Neural cell (in vitro differentiated cells): Measurements from ENCODE around the gene TSGA10IP. TPM values are rescaled to one million over a fixed set of nuclear protein-coding genes. Genes with fewer than 3 reads are reported as not detected.

ENCODE experiments used
- H2AFZ ChIP-seq: fragments of 200-600, 300-800 bp; sonication (generic), shearing (Covaris generic); 2 replicates; pipeline ENCODE4 v1.6.0; 2014; ENCODE audit warnings: low read depth, mild to moderate bottlenecking, antibody characterized with exemption, low read length, moderate library complexity
- H3F3A ChIP-seq: fragments of 200-600 bp; shearing (Covaris generic); 2 replicates; pipeline ENCODE4 v1.6.1; 2016; ENCODE audit warnings: mild to moderate bottlenecking, moderate library complexity, mixed read lengths, antibody characterized with exemption, low read length; ENCODE audit not compliant: insufficient read depth, poor library complexity, severe bottlenecking
- H3K27ac ChIP-seq: fragments of 200-600, 300-800 bp; sonication (generic), shearing (Covaris generic); 2 replicates; pipeline ENCODE4 v1.5.1; 2014; ENCODE audit warnings: mild to moderate bottlenecking, low read length, moderate library complexity
- H3K27me3 ChIP-seq: fragments of 300-800, 200-600 bp; sonication (generic), shearing (Covaris generic); 2 replicates; pipeline ENCODE4 v1.6.0; 2014; ENCODE audit warnings: mild to moderate bottlenecking, low read depth, low read length, moderate library complexity; ENCODE audit not compliant: insufficient read depth
- H3K36me3 ChIP-seq: fragments of 300-800, 200-600 bp; sonication (generic), shearing (Covaris generic); 2 replicates; pipeline ENCODE4 v1.5.1; 2014; ENCODE audit warnings: mild to moderate bottlenecking, antibody characterized with exemption, low read length, moderate library complexity; ENCODE audit not compliant: insufficient read depth
- H3K4me2 ChIP-seq: fragments of 300-800, 200-600 bp; sonication (generic), shearing (Covaris generic); 2 replicates; pipeline ENCODE4 v1.6.0; 2014; ENCODE audit warnings: mild to moderate bottlenecking, low read length
- H3K4me3 ChIP-seq: fragments of 300-800, 200-600 bp; sonication (generic), shearing (Covaris generic); 2 replicates; pipeline ENCODE4 v1.5.1; 2014; ENCODE audit warnings: mild to moderate bottlenecking, low read length, moderate library complexity
- H3K79me2 ChIP-seq: fragments of 200-600 bp; shearing (Covaris generic); replicated peaks from 2 replicates; pipeline ENCODE4 v1.6.0; 2014; ENCODE audit warnings: mild to moderate bottlenecking, low read length, moderate library complexity; ENCODE audit not compliant: insufficient read depth
- H3K9ac ChIP-seq: fragments of 300-800, 200-600 bp; sonication (generic), shearing (Covaris generic); 2 replicates; pipeline ENCODE4 v1.6.1; 2016; ENCODE audit warnings: mild to moderate bottlenecking, low read length, mixed read lengths
- H3K9me2 ChIP-seq: fragments of 200-600 bp; shearing (Covaris generic); 2 replicates; pipeline ENCODE4 v1.6.1; 2016; ENCODE audit warnings: mild to moderate bottlenecking, low read length, mixed read lengths; ENCODE audit not compliant: insufficient read depth
- H3K9me3 ChIP-seq: fragments of 200-600, 300-800 bp; sonication (generic), shearing (Covaris generic); 2 replicates; pipeline ENCODE4 v1.6.1; 2016; ENCODE audit warnings: mild to moderate bottlenecking, mixed run types, low read length, moderate library complexity, mixed read lengths
- H4K20me1 ChIP-seq: fragments of 200-600 bp; shearing (Covaris generic); 2 replicates; pipeline ENCODE4 v1.6.1; 2016; ENCODE audit warnings: mild to moderate bottlenecking, mixed run types; ENCODE audit not compliant: insufficient read depth
- CTCF ChIP-seq: fragments of 450-650 bp; IDR thresholded peaks from 2 replicates; pipeline ENCODE4 v1.5.1; 2014; ENCODE audit warnings: antibody characterized with exemption, mild to moderate bottlenecking, moderate library complexity; ENCODE audit not compliant: poor library complexity, severe bottlenecking
- EP300 ChIP-seq: fragments of 450-650 bp; conservative IDR thresholded peaks from 2 replicates; pipeline ENCODE4 v1.6.1; 2014; ENCODE audit warnings: antibody characterized with exemption, mild to moderate bottlenecking, moderate library complexity; ENCODE audit not compliant: poor library complexity, severe bottlenecking
- EZH2 ChIP-seq: fragments of 200-600, 300-800 bp; shearing (Covaris generic), sonication (generic); IDR thresholded peaks from 2 replicates; pipeline ENCODE4 v1.6.1; 2014; ENCODE audit warnings: antibody characterized with exemption, low read length, borderline replicate concordance, mild to moderate bottlenecking; ENCODE audit not compliant: insufficient read depth, poor library complexity, severe bottlenecking
- MXI1 ChIP-seq: fragments of 450-650 bp; conservative IDR thresholded peaks from 2 replicates; pipeline ENCODE4 v1.6.1; 2014; ENCODE audit warnings: antibody characterized with exemption, mild to moderate bottlenecking; ENCODE audit not compliant: poor library complexity, severe bottlenecking
- POLR2AphosphoS5 ChIP-seq: IDR thresholded peaks from 2 replicates; pipeline ENCODE4 v1.6.1; 2012
- RAD21 ChIP-seq: fragments of 450-650 bp; conservative IDR thresholded peaks from 2 replicates; pipeline ENCODE4 v1.6.1; 2014; ENCODE audit warnings: antibody characterized with exemption, mild to moderate bottlenecking, moderate library complexity
- REST ChIP-seq: IDR thresholded peaks from 2 replicates; pipeline ENCODE4 v1.6.1; 2012; ENCODE audit warnings: borderline replicate concordance
- SMC3 ChIP-seq: fragments of 450-650 bp; conservative IDR thresholded peaks from 2 replicates; pipeline ENCODE4 v1.6.1; 2014; ENCODE audit warnings: antibody characterized with exemption, mild to moderate bottlenecking, moderate library complexity; ENCODE audit not compliant: poor library complexity
- TAF1 ChIP-seq: IDR thresholded peaks from 2 replicates; pipeline ENCODE4 v1.6.1; 2012; ENCODE audit warnings: low read depth
- polyA plus RNA-seq: library from polyadenylated mRNA; depleted of rRNA; stranded (reverse); fragments of >200 nt; gene quantifications from 2 replicates; pipeline ENCODE4 v1.2.3, GENCODE V29; 2014

The TSGA10IP gene
- polyA plus RNA-seq, 1 donor from 2014 or later, result 0.53 TPM

- Histone ChIP-seq H3K9ac (no peak overlapping the region), H2AFZ (no peak overlapping the region), H3K4me2 (no peak overlapping the region), H3K9me3 (no peaks in the 10 kb centered on the region), H3K27me3 (no peaks in the 10 kb centered on the region), H3K79me2 (no peaks in the 10 kb centered on the region), H3K36me3 (no peaks in the 10 kb centered on the region), H3K27ac (no peak overlapping the region), H4K20me1 (no peaks in the 10 kb centered on the region), H3F3A (no peaks in the 10 kb centered on the region), H3K4me3 (no peak overlapping the region), H3K9me2 (no peaks in the 10 kb centered on the region)
- TF ChIP-seq MXI1 (no peak), REST (no peak), RAD21 (no peak), SMC3 (no peak), POLR2AphosphoS5 (no peak), TAF1 (no peak), CTCF (no peak), EP300 (no peak), EZH2 (no peak)
Observed at GRCh38 chr11:65932558-65932919, 12.7 kb upstream of the TSGA10IP start.

- no peak overlapping the region for H3K4me2 ChIP-seq
- H4K20me1 ChIP-seq, result no peaks in the 10 kb centered on the region
- no peak overlapping the region for H2AFZ ChIP-seq
- no peak overlapping the region for H3K4me3 ChIP-seq
- TF ChIP-seq TAF1, result no peak
- no peak for TF ChIP-seq REST
- TF ChIP-seq CTCF, result no peak
- no peak for TF ChIP-seq MXI1
- TF ChIP-seq RAD21, result no peak
- no peak for TF ChIP-seq SMC3
- no peak for TF ChIP-seq POLR2AphosphoS5
- TF ChIP-seq EZH2, result no peak
- TF ChIP-seq EP300, result no peak
- H3K27me3 ChIP-seq, result no peaks in the 10 kb centered on the region
- no peaks in the 10 kb centered on the region for H3K9me2 ChIP-seq
- H3K79me2 ChIP-seq, result no peaks in the 10 kb centered on the region
- no peaks in the 10 kb centered on the region for H3K36me3 ChIP-seq
- H3F3A ChIP-seq, result no peaks in the 10 kb centered on the region
- H3K9ac ChIP-seq, result no peak overlapping the region
- H3K9me3 ChIP-seq, result no peaks in the 10 kb centered on the region
- no peak overlapping the region for H3K27ac ChIP-seq
Observed at GRCh38 chr11:65934014-65934413, 11.3 kb upstream of the TSGA10IP start.
